HL-60 (cell line): ENCODE measurements around the gene TATDN3.

Experiments
- DNase-seq, 2 experiments: peaks; one replicate each; pipeline ENCODE4 v3.0.0-alpha.2; 2010 to 2020; ENCODE audit warnings: low read depth in 1 of 2, low spot score in 1 of 2
- H3K27ac ChIP-seq: fragments of 250-450 bp; sonication (Bioruptor Pico); replicated peaks from 2 replicates; pipeline ENCODE4 v1.5.1; 2020; ENCODE audit warnings: mild to moderate bottlenecking, moderate library complexity
- H3K27me3 ChIP-seq: fragments of 250-450 bp; sonication (Bioruptor Pico); 2 replicates; pipeline ENCODE4 v1.5.1; 2021; ENCODE audit warnings: mild to moderate bottlenecking, moderate library complexity; ENCODE audit not compliant: insufficient read depth, poor library complexity, severe bottlenecking
- H3K4me3 ChIP-seq: replicated peaks from 2 replicates; pipeline ENCODE4 v1.5.1; 2011; ENCODE audit warnings: mild to moderate bottlenecking, control low read depth, low read length; ENCODE audit not compliant: insufficient read depth
- GABPA ChIP-seq: IDR thresholded peaks from 2 replicates; pipeline ENCODE4 v1.6.1; 2012; ENCODE audit warnings: low read depth
- POLR2AphosphoS5 ChIP-seq: IDR thresholded peaks from 2 replicates; pipeline ENCODE4 v1.6.1; 2012; ENCODE audit warnings: low read depth
- SPI1 ChIP-seq: IDR thresholded peaks from 2 replicates; pipeline ENCODE4 v1.6.1; 2012; ENCODE audit warnings: low read depth, mild to moderate bottlenecking, borderline replicate concordance
- TF ChIP-seq, protein P1 (sequence below): IDR thresholded peaks from one replicate; pipeline ENCODE4 v1.5.1; 2011; ENCODE audit warnings: low read length, control low read depth, inconsistent platforms; ENCODE audit not compliant: insufficient read depth
- TF ChIP-seq, protein P2 (sequence below): IDR thresholded peaks from 2 replicates; pipeline ENCODE4 v1.6.1; 2012; ENCODE audit warnings: low read depth; ENCODE audit not compliant: insufficient replicate concordance

The TATDN3 gene

DNA sequence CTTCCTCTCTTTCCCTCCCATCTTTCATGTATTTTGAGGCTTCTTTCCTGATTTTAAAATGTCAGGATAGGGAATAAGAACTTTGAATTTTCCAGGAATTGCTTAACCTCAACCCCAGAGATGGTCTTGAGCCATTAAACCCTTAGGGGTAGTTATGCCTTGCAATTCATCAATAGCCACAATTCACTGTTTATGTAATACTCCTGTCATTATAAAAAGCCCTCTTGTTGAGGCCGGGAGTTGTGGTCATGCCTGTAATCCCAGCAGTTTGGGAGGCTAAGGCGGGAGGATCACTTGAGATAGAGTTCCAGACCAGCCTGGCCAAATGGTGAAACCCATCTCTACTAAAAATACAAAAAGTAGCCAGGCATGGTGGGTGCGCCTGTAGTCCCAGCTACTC lies 31.3 kb downstream of the TATDN3 start:
- no peak for DNase-seq
- no peak overlapping the region for H3K27ac ChIP-seq
- H3K4me3 ChIP-seq, result no peak overlapping the region
- TF ChIP-seq SPI1, result no peak
- TF ChIP-seq POLR2AphosphoS5, result no peak
- no peak for TF ChIP-seq GABPA
- TF ChIP-seq, protein P1, sequence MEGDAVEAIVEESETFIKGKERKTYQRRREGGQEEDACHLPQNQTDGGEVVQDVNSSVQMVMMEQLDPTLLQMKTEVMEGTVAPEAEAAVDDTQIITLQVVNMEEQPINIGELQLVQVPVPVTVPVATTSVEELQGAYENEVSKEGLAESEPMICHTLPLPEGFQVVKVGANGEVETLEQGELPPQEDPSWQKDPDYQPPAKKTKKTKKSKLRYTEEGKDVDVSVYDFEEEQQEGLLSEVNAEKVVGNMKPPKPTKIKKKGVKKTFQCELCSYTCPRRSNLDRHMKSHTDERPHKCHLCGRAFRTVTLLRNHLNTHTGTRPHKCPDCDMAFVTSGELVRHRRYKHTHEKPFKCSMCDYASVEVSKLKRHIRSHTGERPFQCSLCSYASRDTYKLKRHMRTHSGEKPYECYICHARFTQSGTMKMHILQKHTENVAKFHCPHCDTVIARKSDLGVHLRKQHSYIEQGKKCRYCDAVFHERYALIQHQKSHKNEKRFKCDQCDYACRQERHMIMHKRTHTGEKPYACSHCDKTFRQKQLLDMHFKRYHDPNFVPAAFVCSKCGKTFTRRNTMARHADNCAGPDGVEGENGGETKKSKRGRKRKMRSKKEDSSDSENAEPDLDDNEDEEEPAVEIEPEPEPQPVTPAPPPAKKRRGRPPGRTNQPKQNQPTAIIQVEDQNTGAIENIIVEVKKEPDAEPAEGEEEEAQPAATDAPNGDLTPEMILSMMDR, result no peak
- TF ChIP-seq, protein P2, sequence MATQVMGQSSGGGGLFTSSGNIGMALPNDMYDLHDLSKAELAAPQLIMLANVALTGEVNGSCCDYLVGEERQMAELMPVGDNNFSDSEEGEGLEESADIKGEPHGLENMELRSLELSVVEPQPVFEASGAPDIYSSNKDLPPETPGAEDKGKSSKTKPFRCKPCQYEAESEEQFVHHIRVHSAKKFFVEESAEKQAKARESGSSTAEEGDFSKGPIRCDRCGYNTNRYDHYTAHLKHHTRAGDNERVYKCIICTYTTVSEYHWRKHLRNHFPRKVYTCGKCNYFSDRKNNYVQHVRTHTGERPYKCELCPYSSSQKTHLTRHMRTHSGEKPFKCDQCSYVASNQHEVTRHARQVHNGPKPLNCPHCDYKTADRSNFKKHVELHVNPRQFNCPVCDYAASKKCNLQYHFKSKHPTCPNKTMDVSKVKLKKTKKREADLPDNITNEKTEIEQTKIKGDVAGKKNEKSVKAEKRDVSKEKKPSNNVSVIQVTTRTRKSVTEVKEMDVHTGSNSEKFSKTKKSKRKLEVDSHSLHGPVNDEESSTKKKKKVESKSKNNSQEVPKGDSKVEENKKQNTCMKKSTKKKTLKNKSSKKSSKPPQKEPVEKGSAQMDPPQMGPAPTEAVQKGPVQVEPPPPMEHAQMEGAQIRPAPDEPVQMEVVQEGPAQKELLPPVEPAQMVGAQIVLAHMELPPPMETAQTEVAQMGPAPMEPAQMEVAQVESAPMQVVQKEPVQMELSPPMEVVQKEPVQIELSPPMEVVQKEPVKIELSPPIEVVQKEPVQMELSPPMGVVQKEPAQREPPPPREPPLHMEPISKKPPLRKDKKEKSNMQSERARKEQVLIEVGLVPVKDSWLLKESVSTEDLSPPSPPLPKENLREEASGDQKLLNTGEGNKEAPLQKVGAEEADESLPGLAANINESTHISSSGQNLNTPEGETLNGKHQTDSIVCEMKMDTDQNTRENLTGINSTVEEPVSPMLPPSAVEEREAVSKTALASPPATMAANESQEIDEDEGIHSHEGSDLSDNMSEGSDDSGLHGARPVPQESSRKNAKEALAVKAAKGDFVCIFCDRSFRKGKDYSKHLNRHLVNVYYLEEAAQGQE, result no peak
- no peaks in the 10 kb centered on the region for H3K27me3 ChIP-seq

DNA sequence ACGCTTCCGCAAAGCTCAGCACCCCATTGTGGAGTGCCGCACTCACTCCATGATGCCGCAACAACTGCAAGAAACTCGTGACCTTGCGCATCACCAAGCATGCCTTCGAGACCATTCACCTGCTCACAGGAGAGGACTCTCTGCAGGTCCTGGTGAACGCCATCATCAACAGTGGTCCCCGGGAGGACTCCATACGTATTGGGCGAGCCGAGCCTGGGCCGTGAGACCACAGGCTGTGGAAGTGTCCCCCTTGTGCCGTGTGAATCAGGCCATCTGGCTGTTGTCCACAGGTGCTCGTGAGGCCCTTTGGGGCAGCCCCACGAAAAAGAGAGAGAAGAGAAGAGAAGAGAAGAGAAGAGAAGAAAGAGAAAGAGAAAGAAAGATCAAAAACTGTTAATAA lies 32.5 kb downstream of the TATDN3 start:
- TF ChIP-seq GABPA (no peak), SPI1 (no peak), POLR2AphosphoS5 (no peak)
- TF ChIP-seq, protein P1, result no peak
- TF ChIP-seq, protein P2, result no peak
- Histone ChIP-seq H3K27ac (no peak overlapping the region), H3K4me3 (no peak overlapping the region), H3K27me3 (no peaks in the 10 kb centered on the region)
- DNase-seq, result no peak

DNA sequence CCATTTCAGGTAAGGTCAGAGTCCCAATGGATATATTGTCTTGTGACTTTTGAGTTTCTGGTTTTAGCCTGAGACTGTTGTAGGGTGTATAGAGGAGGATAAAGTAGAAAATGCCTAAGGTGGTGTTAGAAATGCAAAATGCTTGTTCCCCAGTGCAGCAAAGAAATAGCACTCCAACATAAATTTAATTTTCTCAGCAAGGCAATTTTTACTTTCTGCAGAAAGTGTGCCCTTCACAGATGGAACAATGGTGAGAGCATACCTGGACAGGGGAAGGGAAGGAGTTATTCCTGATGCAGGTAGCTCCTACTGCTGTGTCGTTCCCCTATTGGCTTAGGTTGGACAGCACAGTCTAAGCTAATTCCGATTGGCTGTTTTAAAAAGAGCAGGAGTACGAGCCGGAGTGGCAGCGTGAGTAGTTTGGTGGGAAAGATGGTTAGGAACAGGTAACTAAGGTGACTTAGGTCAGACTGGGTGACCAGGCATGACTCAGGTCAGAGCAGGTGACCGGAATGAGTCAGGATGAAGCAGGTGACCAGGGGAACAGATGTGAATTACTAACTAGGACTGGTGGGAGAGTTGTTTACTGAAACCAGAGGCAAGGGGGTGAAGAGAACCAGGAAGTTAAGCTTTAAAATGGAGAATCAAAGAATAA lies 34.2 kb downstream of the TATDN3 start:
- H3K4me3 ChIP-seq, result no peak overlapping the region
- DNase-seq, result no peak
- H3K27me3 ChIP-seq, result no peaks in the 10 kb centered on the region
- TF ChIP-seq, protein P2, result no peak
- TF ChIP-seq, protein P1, result no peak
- TF ChIP-seq GABPA, result no peak
- no peak for TF ChIP-seq SPI1
- TF ChIP-seq POLR2AphosphoS5, result no peak
- H3K27ac ChIP-seq, result no peak overlapping the region
